HEK293 (cell line): Measurements from ENCODE around the gene VPS4A.

Experiments
- GFI1B ChIP-seq: fragments of 450-650 bp; formaldehyde crosslinking; IDR thresholded peaks from 2 replicates; pipeline ENCODE4 v1.5.1; 2016; ENCODE audit warnings: missing biosample characterization, missing genetic modification characterization
- GLI2 ChIP-seq: fragments of 450-650 bp; formaldehyde crosslinking; IDR thresholded peaks from 2 replicates; pipeline ENCODE4; 2017; ENCODE audit warnings: missing biosample characterization, missing genetic modification characterization, low read depth, borderline replicate concordance
- HOXD13 ChIP-seq: sonication (generic); formaldehyde crosslinking; IDR thresholded peaks from 2 replicates; pipeline ENCODE4 v1.8.0; 2022; ENCODE audit warnings: missing genetic modification reagents, borderline replicate concordance
- MYNN ChIP-seq: fragments of 450-650 bp; formaldehyde crosslinking; IDR thresholded peaks from 2 replicates; pipeline ENCODE4 v1.5.1; 2016; ENCODE audit warnings: missing biosample characterization, missing genetic modification characterization, borderline replicate concordance
- YY2 ChIP-seq: fragments of 450-650 bp; formaldehyde crosslinking; IDR thresholded peaks from 2 replicates; pipeline ENCODE4 v1.5.1; 2016; ENCODE audit warnings: missing biosample characterization, missing genetic modification characterization
- ZFHX2 ChIP-seq: fragments of 450-650 bp; formaldehyde crosslinking; conservative IDR thresholded peaks from 2 replicates; pipeline ENCODE4 v1.5.1; 2016; ENCODE audit warnings: missing biosample characterization, missing genetic modification characterization
- ZFP37 ChIP-seq: fragments of 450-650 bp; formaldehyde crosslinking; IDR thresholded peaks from 2 replicates; pipeline ENCODE4 v1.5.1; 2016; ENCODE audit warnings: missing biosample characterization, missing genetic modification characterization
- ZIC2 ChIP-seq: fragments of 450-650 bp; formaldehyde crosslinking; IDR thresholded peaks from 2 replicates; pipeline ENCODE4 v1.5.1; 2016; ENCODE audit warnings: missing biosample characterization, missing genetic modification characterization
- ZNF121 ChIP-seq: fragments of 450-650 bp; formaldehyde crosslinking; IDR thresholded peaks from 2 replicates; pipeline ENCODE4 v1.5.1; 2016; ENCODE audit warnings: missing biosample characterization, missing genetic modification characterization
- ZNF133 ChIP-seq: fragments of 450-650 bp; formaldehyde crosslinking; IDR thresholded peaks from 2 replicates; pipeline ENCODE4 v1.5.1; 2016; ENCODE audit warnings: missing biosample characterization, missing genetic modification characterization
- ZNF211 ChIP-seq: fragments of 450-650 bp; formaldehyde crosslinking; IDR thresholded peaks from 2 replicates; pipeline ENCODE4 v1.5.1; 2016; ENCODE audit warnings: low read depth, missing biosample characterization, missing genetic modification characterization
- ZNF248 ChIP-seq: fragments of 450-650 bp; formaldehyde crosslinking; IDR thresholded peaks from 2 replicates; pipeline ENCODE4 v1.5.1; 2017; ENCODE audit warnings: missing biosample characterization, missing genetic modification characterization
- ZNF266 ChIP-seq: fragments of 450-650 bp; formaldehyde crosslinking; IDR thresholded peaks from 2 replicates; pipeline ENCODE4 v1.5.1; 2016; ENCODE audit warnings: missing biosample characterization, missing genetic modification characterization, low read depth
- ZNF302 ChIP-seq: fragments of 450-650 bp; formaldehyde crosslinking; IDR thresholded peaks from 2 replicates; pipeline ENCODE4 v1.5.1; 2016; ENCODE audit warnings: missing biosample characterization, missing genetic modification characterization, low read depth
- ZNF324 ChIP-seq: fragments of 450-650 bp; formaldehyde crosslinking; IDR thresholded peaks from 2 replicates; pipeline ENCODE4 v1.5.1; 2016; ENCODE audit warnings: missing biosample characterization, missing genetic modification characterization
- ZNF350 ChIP-seq: fragments of 450-650 bp; formaldehyde crosslinking; IDR thresholded peaks from 2 replicates; pipeline ENCODE4 v1.5.0; 2017; ENCODE audit warnings: missing biosample characterization, mild to moderate bottlenecking, missing genetic modification characterization
- ZNF354C ChIP-seq: fragments of 450-650 bp; formaldehyde crosslinking; IDR thresholded peaks from 2 replicates; pipeline ENCODE4 v1.5.1; 2016; ENCODE audit warnings: missing biosample characterization, missing genetic modification characterization, low read depth, borderline replicate concordance
- ZNF366 ChIP-seq: fragments of 450-650 bp; formaldehyde crosslinking; conservative IDR thresholded peaks from 2 replicates; pipeline ENCODE4 v1.5.1; 2016; ENCODE audit warnings: missing biosample characterization, missing genetic modification characterization
- ZNF391 ChIP-seq: fragments of 450-650 bp; formaldehyde crosslinking; IDR thresholded peaks from 2 replicates; pipeline ENCODE4 v1.5.1; 2016; ENCODE audit warnings: low read depth, missing biosample characterization, missing genetic modification characterization, borderline replicate concordance
- ZNF521 ChIP-seq: fragments of 450-650 bp; formaldehyde crosslinking; IDR thresholded peaks from 2 replicates; pipeline ENCODE4 v1.5.1; 2017; ENCODE audit warnings: missing biosample characterization, mild to moderate bottlenecking, missing genetic modification characterization
- ZNF596 ChIP-seq: fragments of 450-650 bp; IDR thresholded peaks from 2 replicates; pipeline ENCODE4 v1.5.0; 2018; ENCODE audit warnings: missing biosample characterization, mild to moderate bottlenecking, missing genetic modification characterization, moderate library complexity
- ZNF623 ChIP-seq: fragments of 450-650 bp; formaldehyde crosslinking; IDR thresholded peaks from 2 replicates; pipeline ENCODE4 v1.5.1; 2016; ENCODE audit warnings: missing biosample characterization, missing genetic modification characterization
- ZNF664 ChIP-seq: fragments of 450-650 bp; formaldehyde crosslinking; IDR thresholded peaks from 2 replicates; pipeline ENCODE4 v1.5.1; 2016; ENCODE audit warnings: missing biosample characterization, missing genetic modification characterization
- ZNF747 ChIP-seq: fragments of 450-650 bp; formaldehyde crosslinking; IDR thresholded peaks from 2 replicates; pipeline ENCODE4 v1.5.1; 2016; ENCODE audit warnings: missing biosample characterization, missing genetic modification characterization
- ZSCAN30 ChIP-seq: fragments of 450-650 bp; IDR thresholded peaks from 2 replicates; pipeline ENCODE4 v1.5.1; 2018; ENCODE audit warnings: missing biosample characterization, mild to moderate bottlenecking, missing genetic modification characterization, moderate library complexity
- TF ChIP-seq, protein P1 (sequence below): fragments of 450-650 bp; formaldehyde crosslinking; IDR thresholded peaks from 2 replicates; pipeline ENCODE4 v1.5.1; 2016; ENCODE audit warnings: missing biosample characterization, missing genetic modification characterization
- TF ChIP-seq, protein P2 (sequence below): fragments of 450-650 bp; formaldehyde crosslinking; IDR thresholded peaks from 2 replicates; pipeline ENCODE4 v1.5.1; 2016; ENCODE audit warnings: missing biosample characterization, missing genetic modification characterization
- TF ChIP-seq, protein P3 (sequence below): IDR thresholded peaks from 2 replicates; pipeline ENCODE4 v1.6.1; 2011; ENCODE audit warnings: mild to moderate bottlenecking, low read depth, low read length, borderline replicate concordance
- TF ChIP-seq, protein P4 (sequence below): fragments of 450-650 bp; formaldehyde crosslinking; IDR thresholded peaks from 2 replicates; pipeline ENCODE4 v1.5.1; 2016; ENCODE audit warnings: missing biosample characterization, missing genetic modification characterization, borderline replicate concordance

The VPS4A gene

DNA sequence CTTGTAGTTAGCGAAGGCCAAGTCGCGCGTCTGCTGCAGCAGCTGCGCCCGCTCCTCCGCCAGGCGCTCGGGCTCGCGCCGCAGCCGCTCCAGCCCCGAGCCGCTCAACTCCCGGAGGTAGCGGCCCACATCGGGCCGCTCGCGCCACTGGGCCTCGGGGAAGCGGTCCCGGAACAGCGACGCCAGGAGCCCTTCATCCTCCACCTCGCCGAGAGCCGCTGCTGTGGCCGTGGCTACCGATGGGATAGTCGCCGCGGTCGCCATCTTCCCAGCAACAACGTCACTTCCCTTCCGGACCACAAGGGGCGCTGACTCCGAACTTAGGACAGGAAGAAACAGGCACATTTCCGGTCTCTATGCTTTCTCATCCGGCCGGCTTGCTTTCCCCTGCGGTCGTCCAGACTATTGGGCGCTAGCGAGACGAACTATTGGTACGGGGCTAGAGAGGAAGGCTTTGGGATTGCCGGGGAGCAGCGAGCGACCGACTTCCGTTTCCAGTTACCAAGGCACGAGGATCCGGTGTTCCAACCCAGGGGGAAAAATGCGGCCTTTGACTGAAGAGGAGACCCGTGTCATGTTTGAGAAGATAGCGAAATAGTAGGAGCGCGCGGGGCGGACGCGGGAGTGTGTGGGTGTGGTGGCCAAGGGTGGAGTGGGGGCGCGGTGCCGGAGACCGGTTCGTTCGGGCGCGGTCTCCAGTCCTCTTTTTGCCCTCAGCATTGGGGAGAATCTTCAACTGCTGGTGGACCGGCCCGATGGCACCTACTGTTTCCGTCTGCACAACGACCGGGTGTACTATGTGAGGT lies 28.3 kb downstream of the VPS4A start, which contains the start of the genes COG8 and NIP7 (continued):
- TF ChIP-seq, protein P1, sequence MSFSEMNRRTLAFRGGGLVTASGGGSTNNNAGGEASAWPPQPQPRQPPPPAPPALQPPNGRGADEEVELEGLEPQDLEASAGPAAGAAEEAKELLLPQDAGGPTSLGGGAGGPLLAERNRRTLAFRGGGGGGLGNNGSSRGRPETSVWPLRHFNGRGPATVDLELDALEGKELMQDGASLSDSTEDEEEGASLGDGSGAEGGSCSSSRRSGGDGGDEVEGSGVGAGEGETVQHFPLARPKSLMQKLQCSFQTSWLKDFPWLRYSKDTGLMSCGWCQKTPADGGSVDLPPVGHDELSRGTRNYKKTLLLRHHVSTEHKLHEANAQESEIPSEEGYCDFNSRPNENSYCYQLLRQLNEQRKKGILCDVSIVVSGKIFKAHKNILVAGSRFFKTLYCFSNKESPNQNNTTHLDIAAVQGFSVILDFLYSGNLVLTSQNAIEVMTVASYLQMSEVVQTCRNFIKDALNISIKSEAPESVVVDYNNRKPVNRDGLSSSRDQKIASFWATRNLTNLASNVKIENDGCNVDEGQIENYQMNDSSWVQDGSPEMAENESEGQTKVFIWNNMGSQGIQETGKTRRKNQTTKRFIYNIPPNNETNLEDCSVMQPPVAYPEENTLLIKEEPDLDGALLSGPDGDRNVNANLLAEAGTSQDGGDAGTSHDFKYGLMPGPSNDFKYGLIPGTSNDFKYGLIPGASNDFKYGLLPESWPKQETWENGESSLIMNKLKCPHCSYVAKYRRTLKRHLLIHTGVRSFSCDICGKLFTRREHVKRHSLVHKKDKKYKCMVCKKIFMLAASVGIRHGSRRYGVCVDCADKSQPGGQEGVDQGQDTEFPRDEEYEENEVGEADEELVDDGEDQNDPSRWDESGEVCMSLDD (tag by site-specific recombination): no peak
- no peak for TF ChIP-seq HOXD13 (CRISPR knock-in tag)
- TF ChIP-seq, protein P2, sequence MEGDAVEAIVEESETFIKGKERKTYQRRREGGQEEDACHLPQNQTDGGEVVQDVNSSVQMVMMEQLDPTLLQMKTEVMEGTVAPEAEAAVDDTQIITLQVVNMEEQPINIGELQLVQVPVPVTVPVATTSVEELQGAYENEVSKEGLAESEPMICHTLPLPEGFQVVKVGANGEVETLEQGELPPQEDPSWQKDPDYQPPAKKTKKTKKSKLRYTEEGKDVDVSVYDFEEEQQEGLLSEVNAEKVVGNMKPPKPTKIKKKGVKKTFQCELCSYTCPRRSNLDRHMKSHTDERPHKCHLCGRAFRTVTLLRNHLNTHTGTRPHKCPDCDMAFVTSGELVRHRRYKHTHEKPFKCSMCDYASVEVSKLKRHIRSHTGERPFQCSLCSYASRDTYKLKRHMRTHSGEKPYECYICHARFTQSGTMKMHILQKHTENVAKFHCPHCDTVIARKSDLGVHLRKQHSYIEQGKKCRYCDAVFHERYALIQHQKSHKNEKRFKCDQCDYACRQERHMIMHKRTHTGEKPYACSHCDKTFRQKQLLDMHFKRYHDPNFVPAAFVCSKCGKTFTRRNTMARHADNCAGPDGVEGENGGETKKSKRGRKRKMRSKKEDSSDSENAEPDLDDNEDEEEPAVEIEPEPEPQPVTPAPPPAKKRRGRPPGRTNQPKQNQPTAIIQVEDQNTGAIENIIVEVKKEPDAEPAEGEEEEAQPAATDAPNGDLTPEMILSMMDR: peak; percentile 99
- TF ChIP-seq YY2 (tag by site-specific recombination): peak; percentile 93
- no peak for TF ChIP-seq ZNF302
- TF ChIP-seq, protein P3, sequence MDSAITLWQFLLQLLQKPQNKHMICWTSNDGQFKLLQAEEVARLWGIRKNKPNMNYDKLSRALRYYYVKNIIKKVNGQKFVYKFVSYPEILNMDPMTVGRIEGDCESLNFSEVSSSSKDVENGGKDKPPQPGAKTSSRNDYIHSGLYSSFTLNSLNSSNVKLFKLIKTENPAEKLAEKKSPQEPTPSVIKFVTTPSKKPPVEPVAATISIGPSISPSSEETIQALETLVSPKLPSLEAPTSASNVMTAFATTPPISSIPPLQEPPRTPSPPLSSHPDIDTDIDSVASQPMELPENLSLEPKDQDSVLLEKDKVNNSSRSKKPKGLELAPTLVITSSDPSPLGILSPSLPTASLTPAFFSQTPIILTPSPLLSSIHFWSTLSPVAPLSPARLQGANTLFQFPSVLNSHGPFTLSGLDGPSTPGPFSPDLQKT: 0 out of 2 replicates have a peak, but pooled peaks have one; percentile 65
- TF ChIP-seq, protein P4, sequence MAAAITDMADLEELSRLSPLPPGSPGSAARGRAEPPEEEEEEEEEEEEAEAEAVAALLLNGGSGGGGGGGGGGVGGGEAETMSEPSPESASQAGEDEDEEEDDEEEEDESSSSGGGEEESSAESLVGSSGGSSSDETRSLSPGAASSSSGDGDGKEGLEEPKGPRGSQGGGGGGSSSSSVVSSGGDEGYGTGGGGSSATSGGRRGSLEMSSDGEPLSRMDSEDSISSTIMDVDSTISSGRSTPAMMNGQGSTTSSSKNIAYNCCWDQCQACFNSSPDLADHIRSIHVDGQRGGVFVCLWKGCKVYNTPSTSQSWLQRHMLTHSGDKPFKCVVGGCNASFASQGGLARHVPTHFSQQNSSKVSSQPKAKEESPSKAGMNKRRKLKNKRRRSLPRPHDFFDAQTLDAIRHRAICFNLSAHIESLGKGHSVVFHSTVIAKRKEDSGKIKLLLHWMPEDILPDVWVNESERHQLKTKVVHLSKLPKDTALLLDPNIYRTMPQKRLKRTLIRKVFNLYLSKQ (tag by site-specific recombination): no peak
- no peak for TF ChIP-seq GFI1B (tag by site-specific recombination)
- no peak; the same call in 1 of the 2 replicates for TF ChIP-seq ZNF121
- TF ChIP-seq ZNF248 (tag by site-specific recombination): no peak
- TF ChIP-seq ZNF664 (tag by site-specific recombination): no peak
- TF ChIP-seq ZFP37: no peak
- no peak; the same call in 1 of the 2 replicates for TF ChIP-seq ZNF324 (tag by site-specific recombination)
- TF ChIP-seq ZIC2 (tag by site-specific recombination): no peak
- no peak for TF ChIP-seq ZNF391 (tag by site-specific recombination)
- no peak for TF ChIP-seq ZNF354C
- TF ChIP-seq ZNF266 (tag by site-specific recombination): no peak
- no peak for TF ChIP-seq ZNF133 (tag by site-specific recombination)
- no peak for TF ChIP-seq GLI2 (tag by site-specific recombination)
- TF ChIP-seq ZNF211 (tag by site-specific recombination): no peak
- TF ChIP-seq ZNF747 (tag by site-specific recombination): no peak
- no peak for TF ChIP-seq ZNF521 (tag by site-specific recombination)
- no peak for TF ChIP-seq ZNF366 (tag by site-specific recombination)
- no peak for TF ChIP-seq ZNF596 (tag by site-specific recombination)
- no peak; the same call in 1 of the 2 replicates for TF ChIP-seq ZNF350
- TF ChIP-seq ZSCAN30 (tag by site-specific recombination): no peak
- TF ChIP-seq MYNN (tag by site-specific recombination): no peak
- TF ChIP-seq ZFHX2: peak; percentile 52
- TF ChIP-seq ZNF623 (tag by site-specific recombination): no peak
